NCI-H2227 treated with DMSO at 0.1 percent for 48 hours (cell line): ENCODE data around the gene SASH3.

ENCODE experiments used
- DNase-seq: peaks from one replicate; lab custom pipeline; 2025; lab: John Stamatoyannopoulos, UW

The SASH3 gene

GRCh38 chrX:129759576-129760061 is 20.1 kb upstream of the SASH3 start:
- no peak for DNase-seq

GRCh38 chrX:129760155-129760554 is 19.6 kb upstream of the SASH3 start:
- no peak for DNase-seq

DNA sequence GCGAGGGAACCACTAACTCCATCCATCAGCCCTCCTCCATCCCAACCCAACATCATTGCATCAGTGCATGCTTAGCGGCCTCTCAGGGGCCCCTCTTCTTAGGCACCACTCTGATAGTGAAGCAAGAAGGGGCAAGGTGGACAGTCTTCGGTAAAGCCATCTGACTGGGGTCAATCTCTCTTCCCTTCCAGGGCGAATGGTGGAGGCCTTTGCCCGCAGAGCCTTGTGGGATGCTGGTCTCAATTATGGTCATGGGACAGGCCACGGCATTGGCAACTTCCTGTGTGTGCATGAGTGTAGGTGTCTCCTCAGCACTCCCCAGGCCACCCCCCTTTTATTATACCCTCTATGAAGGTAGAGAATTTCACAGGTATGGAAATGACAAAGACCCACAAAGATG is 18.8 kb upstream of the SASH3 start:
- no peak for DNase-seq

DNA sequence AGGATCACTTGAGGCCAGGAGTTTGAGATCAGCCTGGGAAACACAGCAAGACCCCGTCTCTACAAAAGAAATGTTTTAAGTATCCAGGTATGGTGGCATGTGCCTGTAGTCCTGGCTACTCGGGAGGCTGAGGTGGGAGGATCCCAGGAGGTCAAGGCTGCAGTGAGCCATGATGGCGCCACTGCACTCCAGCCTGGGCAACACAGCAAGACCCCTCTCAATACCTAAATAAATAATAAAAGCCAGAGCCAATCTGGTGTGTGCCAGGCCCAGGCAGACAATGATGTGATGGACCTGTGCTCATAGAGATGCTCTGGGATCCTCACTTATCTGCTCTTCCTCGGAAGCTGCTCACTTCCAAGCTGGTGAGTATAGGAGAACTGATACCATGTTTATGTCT is 18.2 kb upstream of the SASH3 start:
- no peak for DNase-seq

DNA sequence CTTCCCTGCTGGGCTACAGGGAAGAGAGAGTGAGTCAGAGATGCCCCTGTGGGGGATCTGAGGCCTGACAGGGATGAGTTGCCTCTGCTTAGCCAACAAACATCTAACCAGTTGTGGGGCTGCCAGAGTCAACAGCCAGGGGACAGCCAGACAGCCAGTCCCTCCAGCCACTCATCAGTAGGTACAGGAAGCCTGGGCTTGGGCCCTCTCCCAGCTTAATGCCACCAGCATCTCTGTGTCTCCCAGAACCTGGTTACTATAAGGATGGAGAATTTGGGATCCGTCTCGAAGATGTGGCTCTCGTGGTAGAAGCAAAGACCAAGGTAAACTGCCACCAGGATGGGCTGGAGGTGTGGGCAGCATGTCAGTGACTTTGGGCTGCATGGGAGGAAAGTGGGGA is 17.3 kb upstream of the SASH3 start:
- no peak for DNase-seq

- no peak for DNase-seq
Observed at GRCh38 chrX:129763666-129764065, 16.1 kb upstream of the SASH3 start.

GRCh38 chrX:129768186-129768585 is 11.6 kb upstream of the SASH3 start:
- no peak for DNase-seq

DNA sequence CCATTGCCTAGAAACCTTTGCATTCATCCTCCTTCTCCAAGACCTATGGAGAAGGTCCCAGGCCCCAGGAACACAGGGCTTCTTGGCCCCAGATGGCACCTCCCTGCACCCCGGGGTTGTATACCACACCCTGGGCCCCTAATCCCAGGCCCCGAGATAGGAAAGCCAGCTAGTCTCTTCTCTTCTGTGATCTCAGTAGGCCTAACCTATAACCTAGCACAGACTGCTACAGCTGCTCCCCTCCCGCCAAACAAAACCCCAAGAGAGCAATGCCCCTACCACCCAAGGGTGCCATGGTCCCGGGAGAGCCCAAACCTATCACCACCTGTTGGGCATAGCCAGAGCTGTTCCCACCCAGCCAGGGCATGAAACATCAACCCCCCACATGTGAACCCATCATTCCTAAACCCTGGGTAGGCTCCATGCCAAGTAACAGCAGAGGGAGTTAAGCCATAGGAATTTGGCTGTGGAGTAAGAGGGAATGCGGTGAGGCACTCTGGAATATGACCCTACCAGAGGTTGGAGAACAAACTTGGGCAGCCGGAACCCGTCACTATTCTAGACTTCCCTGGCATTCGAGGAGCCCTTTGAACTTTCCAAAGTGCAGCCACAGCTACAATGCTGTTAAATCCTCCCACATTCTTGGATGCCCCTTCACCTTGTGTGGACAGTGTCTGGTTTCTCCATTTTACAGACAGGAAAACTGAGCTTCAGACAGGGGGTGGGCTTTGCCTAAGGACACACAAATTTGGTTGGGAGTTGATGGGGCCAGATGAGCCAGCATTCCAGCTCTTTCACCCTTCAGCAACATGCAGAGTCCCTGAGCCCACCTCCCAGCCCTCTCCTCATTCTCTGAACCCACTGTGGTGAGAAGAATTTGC is 10.9 kb upstream of the SASH3 start:
- DNase-seq: no peak

DNA sequence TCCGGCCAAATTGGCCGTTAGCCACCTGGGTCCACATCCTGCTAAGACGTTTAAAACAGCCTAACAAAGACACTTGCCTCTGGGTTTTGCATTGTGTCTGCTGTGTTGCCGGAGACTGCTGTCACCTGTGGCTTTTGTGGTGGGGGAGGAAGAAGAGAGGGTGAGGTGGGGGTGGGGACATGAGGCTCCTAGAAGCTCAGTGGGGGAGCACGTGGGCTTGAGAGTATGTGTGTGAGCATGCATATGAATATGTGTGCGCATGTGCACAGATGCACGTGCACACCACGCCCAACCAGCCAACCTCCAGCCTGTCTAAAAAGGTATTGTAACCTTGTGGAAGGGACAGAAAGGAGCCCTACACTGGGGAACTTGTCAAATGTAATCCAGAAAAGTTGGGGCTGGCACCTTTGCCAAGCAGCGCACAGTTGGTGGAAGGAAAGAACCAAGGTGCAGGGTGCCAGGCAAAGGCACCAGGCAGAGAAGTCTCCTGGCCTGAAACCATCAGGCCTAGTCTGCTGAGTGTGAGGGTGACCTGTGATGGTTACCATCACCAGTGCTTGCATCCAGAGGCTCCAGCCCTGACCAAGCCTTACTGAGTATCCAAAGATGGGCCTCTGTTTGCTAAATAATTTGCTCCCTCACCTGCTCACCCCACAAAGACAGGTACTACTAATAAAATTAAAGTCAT is 10.1 kb upstream of the SASH3 start:
- DNase-seq: no peak

DNA sequence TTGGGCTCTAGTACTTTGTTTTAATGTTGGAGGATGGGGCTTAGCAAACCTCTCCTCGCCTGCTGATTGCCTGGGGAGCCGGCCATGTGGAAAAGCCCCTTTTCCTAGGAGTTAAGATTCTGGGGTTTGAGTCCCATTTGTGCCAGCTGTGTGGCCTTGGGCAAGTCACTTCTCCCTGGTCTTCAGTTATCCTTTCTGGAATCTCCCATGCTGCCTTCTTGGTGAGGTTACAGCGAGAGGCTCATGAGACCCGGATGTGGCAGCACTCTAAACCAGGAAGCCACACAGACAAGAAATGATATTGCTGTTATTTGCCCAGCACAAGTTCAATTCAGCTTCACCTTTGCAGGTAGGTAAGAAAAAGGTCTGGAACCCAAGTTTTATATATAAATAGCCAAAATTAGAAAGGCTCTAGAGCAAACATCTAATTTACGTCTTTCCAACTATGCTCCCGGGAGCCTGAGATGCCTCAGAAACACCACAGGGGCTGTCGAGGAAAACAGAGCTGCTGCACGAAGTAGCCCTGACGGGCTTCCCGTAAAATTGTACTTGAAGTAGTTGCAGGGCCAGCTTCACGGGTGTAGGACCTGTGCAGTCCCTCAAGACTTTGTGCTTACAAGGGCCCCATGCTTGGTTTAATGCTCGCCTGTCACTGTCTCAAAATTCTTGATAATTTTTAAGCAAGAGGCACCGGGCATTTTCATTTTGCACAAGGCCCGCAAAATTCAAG is 8.3 kb upstream of the SASH3 start:
- no peak for DNase-seq

- DNase-seq: no peak
Observed at GRCh38 chrX:129772796-129773431, 6.8 kb upstream of the SASH3 start.

DNA sequence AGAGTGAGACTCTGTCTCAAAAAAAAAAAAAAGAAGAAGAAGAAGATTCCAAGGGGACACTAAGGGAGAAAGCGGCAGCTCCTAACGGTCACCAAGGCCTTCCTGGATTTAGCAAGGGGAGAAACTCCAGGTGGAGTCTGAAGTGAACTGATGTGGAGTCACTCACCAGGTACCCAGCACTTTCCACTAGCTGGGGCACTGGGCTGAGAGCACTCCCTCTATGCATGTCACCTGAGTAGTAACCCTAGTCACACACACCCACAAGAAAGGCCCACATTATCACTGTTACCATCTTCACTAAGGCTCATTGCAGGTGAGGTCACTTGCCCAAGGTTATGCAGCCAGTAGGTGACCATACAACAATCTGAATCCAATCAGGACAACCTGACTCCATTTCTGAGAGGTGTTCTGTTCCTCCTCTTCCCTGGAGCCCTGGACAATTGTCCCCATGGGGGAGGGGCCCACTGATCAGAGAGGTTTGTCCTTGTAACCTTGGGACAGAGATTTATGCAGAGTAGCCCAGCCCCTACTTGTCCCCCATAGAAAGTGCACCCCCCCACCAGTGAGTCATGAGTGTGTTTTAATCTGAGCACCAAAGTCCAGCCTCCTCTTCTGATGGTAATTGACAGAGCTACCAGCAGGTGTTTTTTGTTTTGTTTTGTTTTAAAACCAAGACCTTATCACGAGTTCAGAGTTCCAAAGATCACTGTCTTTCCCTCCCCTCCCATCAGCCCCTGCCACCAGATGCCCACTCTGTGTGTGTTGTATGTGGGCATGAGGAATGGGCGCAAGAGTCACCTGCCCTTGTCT is 5.9 kb upstream of the SASH3 start:
- no peak for DNase-seq

- DNase-seq: no peak
Observed at GRCh38 chrX:129777218-129778030, 2.3 kb upstream of the SASH3 start.

DNA sequence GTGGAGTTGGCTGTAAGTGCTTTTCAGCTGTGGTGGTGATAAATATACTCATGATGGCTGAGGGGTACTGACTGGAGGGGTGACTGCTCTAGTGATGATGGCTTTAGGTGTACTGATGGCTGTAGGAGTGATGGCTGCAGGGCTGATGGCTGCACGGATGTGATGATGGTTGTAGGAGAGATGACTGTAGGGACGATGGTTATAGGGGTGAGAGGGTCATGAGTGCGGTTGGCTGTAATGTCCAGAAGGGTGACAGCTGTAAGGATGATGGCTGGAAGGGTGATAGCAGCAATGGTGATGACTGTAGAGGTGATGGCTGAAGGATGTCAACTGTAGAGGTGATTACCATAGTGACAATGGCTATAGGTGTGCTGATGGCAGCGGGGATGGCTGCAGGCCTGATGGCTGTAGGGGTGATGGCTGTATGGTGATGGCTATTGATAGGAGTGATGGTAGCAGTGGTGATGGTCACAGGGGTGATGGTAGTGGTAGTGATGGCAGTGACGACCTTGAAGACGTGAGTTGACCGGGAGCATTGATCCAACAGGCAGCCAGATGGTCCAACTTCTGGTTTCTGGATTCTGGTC is 570 bp upstream of the SASH3 start:
- DNase-seq: no peak

GRCh38 chrX:129780441-129781105 is 824 bp downstream of the SASH3 start:
- no peak for DNase-seq

GRCh38 chrX:129781134-129781672 is 1.5 kb downstream of the SASH3 start:
- DNase-seq: no peak

- DNase-seq: no peak
Observed at GRCh38 chrX:129781680-129782495, 2.1 kb downstream of the SASH3 start.

DNA sequence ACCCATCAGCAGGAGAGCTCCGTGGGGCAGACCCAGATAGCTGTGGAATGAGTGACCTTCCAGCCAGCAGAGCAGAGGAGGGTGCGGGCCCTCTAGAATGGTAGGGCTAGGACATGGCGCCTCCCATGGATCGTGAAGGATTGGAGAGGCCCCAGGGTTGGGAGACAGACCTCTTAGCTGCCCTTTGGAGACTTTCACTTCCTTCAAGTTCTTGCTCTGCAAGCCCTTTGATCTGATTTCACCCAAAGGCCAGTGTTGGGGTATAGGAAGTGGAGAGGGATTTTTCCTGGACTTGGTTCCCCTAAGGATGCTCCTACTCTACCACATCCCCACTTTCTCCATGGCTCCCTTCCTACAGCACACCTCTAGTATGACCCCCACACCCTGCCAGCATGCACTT is 3.0 kb downstream of the SASH3 start:
- no peak for DNase-seq
